ENCODE data around the gene KRTAP2-4.
"Not testable (repeated sequence)": the region's sequence is repeated elsewhere in the genome, so short reads cannot be mapped to it uniquely, and the experiment has no call there.

Gene KRTAP2-4, protein sequence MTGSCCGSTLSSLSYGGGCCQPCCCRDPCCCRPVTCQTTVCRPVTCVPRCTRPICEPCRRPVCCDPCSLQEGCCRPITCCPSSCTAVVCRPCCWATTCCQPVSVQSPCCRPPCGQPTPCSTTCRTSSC

DNA sequence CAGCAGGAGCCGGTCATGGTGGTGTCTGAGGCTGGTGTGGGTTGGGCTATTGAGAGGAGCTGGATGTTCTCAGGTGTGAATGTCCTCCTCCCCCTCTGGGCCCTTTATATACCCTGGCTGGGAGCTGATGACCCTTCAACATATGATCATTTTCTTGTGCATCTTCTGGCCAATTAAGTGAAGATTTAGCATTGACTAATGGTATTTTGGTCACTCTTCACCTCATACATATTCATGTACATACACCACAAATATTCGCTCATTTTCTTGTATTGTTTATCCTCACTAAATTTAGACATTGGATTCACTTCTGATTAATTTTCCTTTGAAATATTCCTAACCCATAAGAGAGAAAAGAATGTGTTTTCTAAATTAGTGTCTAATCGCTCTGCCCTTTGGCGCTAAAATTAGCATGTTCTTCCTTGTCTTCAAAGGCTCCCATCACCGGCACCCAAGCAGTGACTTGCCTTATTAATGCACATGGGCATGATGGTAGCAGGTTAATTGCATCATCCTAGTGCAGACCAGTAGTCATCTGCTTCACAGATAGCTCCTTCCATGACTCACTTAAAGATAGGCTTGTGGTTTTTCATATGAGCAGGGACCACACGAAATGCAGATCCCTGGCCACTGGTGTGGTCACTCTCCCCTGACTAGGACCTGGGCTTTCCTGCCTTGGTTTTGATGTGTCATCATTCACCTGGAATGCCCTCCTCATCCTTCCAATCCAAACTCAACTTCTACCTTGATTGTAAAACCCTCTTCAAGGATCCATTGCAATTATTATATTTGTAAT is at the start of gene KRTAP2-4:
Gene KRTAP2-4, minus strand, starts transcription at position 51 of the 796 bp plus-strand sequence. Its CDS starts 34 bp downstream, at position 17.
- no peak within 1 kb of the TSS for H3K4me2 ChIP-seq (ENCODE audit: low read length)
- no peak within 1 kb of the TSS for H3K27ac ChIP-seq (ENCODE audit: low read depth, low read length)
- no peaks in the 10 kb centered on the region for H3K4me1 ChIP-seq (ENCODE audit: control insufficient read depth, low read length)
- no peaks in the 10 kb centered on the region for H3K79me2 ChIP-seq (ENCODE audit: control insufficient read depth, low read length)
- H3K27me3 ChIP-seq (ENCODE audit: control insufficient read depth, low read length), result no peaks in the 10 kb centered on the region
- no peak within 1 kb of the TSS for H3K4me3 ChIP-seq (ENCODE audit: low read length)
- H3K36me3 ChIP-seq (ENCODE audit: control insufficient read depth, low read length), result no peaks in the 10 kb centered on the region
- H3K9me3 ChIP-seq (ENCODE audit: control insufficient read depth, insufficient read depth, low read length), result no peaks in the 10 kb centered on the region
- H4K20me1 ChIP-seq (ENCODE audit: control insufficient read depth, insufficient read depth, low read depth, low read length), result no peaks in the 10 kb centered on the region
- H3K9me2 ChIP-seq (replicated peaks; ENCODE audit: control insufficient read depth, low read length), result no peaks in the 10 kb centered on the region
- TF ChIP-seq EZH2phosphoT487 (IDR thresholded peaks at IDR 0.05; ENCODE audit: borderline replicate concordance, low read length), result no peak
- TF ChIP-seq, protein P1, sequence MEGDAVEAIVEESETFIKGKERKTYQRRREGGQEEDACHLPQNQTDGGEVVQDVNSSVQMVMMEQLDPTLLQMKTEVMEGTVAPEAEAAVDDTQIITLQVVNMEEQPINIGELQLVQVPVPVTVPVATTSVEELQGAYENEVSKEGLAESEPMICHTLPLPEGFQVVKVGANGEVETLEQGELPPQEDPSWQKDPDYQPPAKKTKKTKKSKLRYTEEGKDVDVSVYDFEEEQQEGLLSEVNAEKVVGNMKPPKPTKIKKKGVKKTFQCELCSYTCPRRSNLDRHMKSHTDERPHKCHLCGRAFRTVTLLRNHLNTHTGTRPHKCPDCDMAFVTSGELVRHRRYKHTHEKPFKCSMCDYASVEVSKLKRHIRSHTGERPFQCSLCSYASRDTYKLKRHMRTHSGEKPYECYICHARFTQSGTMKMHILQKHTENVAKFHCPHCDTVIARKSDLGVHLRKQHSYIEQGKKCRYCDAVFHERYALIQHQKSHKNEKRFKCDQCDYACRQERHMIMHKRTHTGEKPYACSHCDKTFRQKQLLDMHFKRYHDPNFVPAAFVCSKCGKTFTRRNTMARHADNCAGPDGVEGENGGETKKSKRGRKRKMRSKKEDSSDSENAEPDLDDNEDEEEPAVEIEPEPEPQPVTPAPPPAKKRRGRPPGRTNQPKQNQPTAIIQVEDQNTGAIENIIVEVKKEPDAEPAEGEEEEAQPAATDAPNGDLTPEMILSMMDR (IDR thresholded peaks at IDR 0.05; ENCODE audit: low read depth, low read length, poor library complexity, severe bottlenecking), result no peak
- no peaks in the 10 kb centered on the region for H3F3A ChIP-seq (ENCODE audit: control insufficient read depth, insufficient read depth)

DNA sequence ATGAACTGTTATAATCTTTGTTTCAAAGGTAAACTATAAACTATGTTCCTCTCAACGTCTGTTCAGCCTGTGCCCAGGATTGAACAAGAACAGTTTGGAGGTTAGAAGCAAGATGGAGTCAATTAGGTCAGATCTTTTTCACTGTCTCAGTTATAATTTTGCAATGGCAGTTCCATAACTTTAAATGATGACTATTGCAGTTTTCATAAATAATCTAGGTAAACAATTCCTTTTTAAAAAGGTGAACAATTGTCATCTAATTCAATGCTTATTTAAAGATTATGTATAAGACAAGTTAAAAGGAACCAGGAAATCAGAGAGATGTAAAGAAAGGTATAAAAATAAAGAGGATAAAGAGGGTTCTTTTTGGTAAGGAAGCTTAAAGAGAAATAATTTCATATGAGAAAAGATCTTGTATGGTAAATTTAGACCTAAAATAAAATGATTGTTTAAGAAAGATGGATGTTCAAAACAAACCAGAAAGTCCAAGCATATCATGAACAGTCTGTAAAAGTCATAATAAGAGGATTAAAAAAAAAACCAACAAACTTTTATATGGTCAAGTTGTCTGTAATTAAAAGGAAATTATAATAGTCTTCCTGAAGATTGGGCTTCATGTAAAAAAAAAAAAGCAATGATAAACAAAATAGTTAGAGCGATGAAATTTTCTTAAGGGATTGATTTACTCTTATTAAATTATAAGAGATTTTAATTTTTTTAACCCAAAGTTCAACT is 45.6 kb upstream of the KRTAP2-4 start:
- peaks cover 17% of the 10 kb centered on the region for H3K9me3 ChIP-seq (ENCODE audit: control insufficient read depth, insufficient read depth, low read length)
- no peaks in the 10 kb centered on the region for H4K20me1 ChIP-seq (ENCODE audit: control insufficient read depth, insufficient read depth, low read depth, low read length)
- H3K27me3 ChIP-seq (ENCODE audit: control insufficient read depth, low read length), result no peaks in the 10 kb centered on the region
- H3K4me1 ChIP-seq (ENCODE audit: control insufficient read depth, low read length), result peaks cover 24% of the 10 kb centered on the region
- H3K4me2 ChIP-seq (ENCODE audit: low read length), result no peak overlapping the region
- no peak overlapping the region for H3K4me3 ChIP-seq (ENCODE audit: low read length)
- TF ChIP-seq EZH2phosphoT487 (IDR thresholded peaks at IDR 0.05; ENCODE audit: borderline replicate concordance, low read length), result no peak
- TF ChIP-seq, protein P1 (IDR thresholded peaks at IDR 0.05; ENCODE audit: low read depth, low read length, poor library complexity, severe bottlenecking), result no peak
- H3K79me2 ChIP-seq (ENCODE audit: control insufficient read depth, low read length), result no peaks in the 10 kb centered on the region
- H3K9me2 ChIP-seq (replicated peaks; ENCODE audit: control insufficient read depth, low read length), result no peaks in the 10 kb centered on the region
- no peaks in the 10 kb centered on the region for H3F3A ChIP-seq (ENCODE audit: control insufficient read depth, insufficient read depth)
- no peaks in the 10 kb centered on the region for H3K36me3 ChIP-seq (ENCODE audit: control insufficient read depth, low read length)
- H3K27ac ChIP-seq (ENCODE audit: low read depth, low read length), result no peak overlapping the region

DNA sequence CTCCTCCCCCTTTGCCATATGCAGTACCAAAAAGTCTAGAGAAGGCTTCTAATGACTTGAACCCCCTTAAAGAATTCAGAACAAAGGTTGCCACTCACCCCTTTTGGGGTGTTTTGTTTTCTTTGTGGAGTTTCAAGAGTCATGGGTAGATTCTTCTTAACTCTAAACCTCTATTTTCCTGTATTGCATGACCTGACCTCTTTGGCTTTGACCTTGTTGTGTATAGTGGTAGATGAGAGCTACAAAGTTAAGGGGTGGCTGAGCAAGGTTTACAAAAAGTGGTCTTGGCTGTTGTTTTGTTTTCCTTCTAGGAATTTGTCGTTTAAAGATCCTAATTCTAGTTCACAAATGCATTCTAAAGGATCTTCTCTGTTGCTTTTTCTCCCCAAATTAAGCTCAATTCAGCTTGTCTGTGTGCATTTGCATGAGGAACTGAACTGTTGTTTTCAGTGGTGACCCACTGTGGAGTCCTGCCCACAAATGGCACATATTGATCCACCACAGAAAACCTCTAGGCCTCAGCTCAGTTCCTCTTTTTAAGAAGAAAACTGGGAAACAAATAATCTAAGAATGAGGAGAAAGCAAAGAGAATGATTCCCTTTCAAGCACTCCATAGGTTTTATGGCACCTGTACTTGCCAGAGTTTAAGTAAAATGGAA is 43.2 kb upstream of the KRTAP2-4 start:
- peaks cover 15% of the 10 kb centered on the region for H3K4me1 ChIP-seq (ENCODE audit: control insufficient read depth, low read length)
- not testable (repeated sequence) for H3K27me3 ChIP-seq (ENCODE audit: control insufficient read depth, low read length); H3K27ac ChIP-seq (ENCODE audit: low read depth, low read length); H3K79me2 ChIP-seq (ENCODE audit: control insufficient read depth, low read length); H3K36me3 ChIP-seq (ENCODE audit: control insufficient read depth, low read length); H4K20me1 ChIP-seq (ENCODE audit: control insufficient read depth, insufficient read depth, low read depth, low read length); H3K9me2 ChIP-seq (replicated peaks; ENCODE audit: control insufficient read depth, low read length); H3F3A ChIP-seq (ENCODE audit: control insufficient read depth, insufficient read depth)
- peak overlapping the region; percentile 26; the same call in 1 of the 2 replicates for H3K4me2 ChIP-seq (ENCODE audit: low read length)
- peaks cover 17% of the 10 kb centered on the region for H3K9me3 ChIP-seq (ENCODE audit: control insufficient read depth, insufficient read depth, low read length)
- peak overlapping the region; percentile 31; the same call in 1 of the 2 replicates for H3K4me3 ChIP-seq (ENCODE audit: low read length)
